Measurements from ENCODE around the gene DLL4.

Gene DLL4

GRCh38 chr15:40927873-40928806 is 1.0 kb upstream of the DLL4 start:
- no peak for DNase-seq

- DNase-seq: peak; percentile 42
These were observed 705 bp downstream of the DLL4 start for GRCh38 chr15:40929660-40930429.

- DNase-seq: no peak
These were observed 1.5 kb downstream of the DLL4 start for GRCh38 chr15:40930430-40931299.

- DNase-seq: no peak
These were observed 2.4 kb downstream of the DLL4 start for GRCh38 chr15:40931300-40932142.

GRCh38 chr15:40932156-40932555 is 3.0 kb downstream of the DLL4 start:
- DNase-seq: no peak

GRCh38 chr15:40932649-40933516 is 3.7 kb downstream of the DLL4 start:
- DNase-seq: no peak

- DNase-seq: peak; percentile 53
These were observed 4.4 kb downstream of the DLL4 start for GRCh38 chr15:40933517-40933902.

- DNase-seq: no peak
These were observed 5.3 kb downstream of the DLL4 start for GRCh38 chr15:40934457-40934856.

- DNase-seq: no peak
These were observed 7.1 kb downstream of the DLL4 start for GRCh38 chr15:40936234-40936708.

GRCh38 chr15:40936709-40937666 is 7.8 kb downstream of the DLL4 start:
- DNase-seq: no peak

- DNase-seq: no peak
These were observed 8.8 kb downstream of the DLL4 start for GRCh38 chr15:40937762-40938535.

- no peak for DNase-seq
These were observed 9.4 kb downstream of the DLL4 start for GRCh38 chr15:40938536-40938870.

GRCh38 chr15:40940296-40940801 is 11.2 kb downstream of the DLL4 start:
- peak; percentile 23 for DNase-seq

GRCh38 chr15:40941068-40941527 is 12.0 kb downstream of the DLL4 start:
- no peak for DNase-seq

GRCh38 chr15:40941528-40942336 is 12.6 kb downstream of the DLL4 start:
- peak; percentile 77 for DNase-seq

GRCh38 chr15:40942337-40942854 is 13.3 kb downstream of the DLL4 start:
- DNase-seq: peak; percentile 32

GRCh38 chr15:40942878-40943277 is 13.7 kb downstream of the DLL4 start:
- DNase-seq: no peak

Measured in inflammatory macrophage treated with lipopolysaccharide for 4 hours (primary cell).